ENCODE measurements around the gene NANP.

NANP gene

DNA sequence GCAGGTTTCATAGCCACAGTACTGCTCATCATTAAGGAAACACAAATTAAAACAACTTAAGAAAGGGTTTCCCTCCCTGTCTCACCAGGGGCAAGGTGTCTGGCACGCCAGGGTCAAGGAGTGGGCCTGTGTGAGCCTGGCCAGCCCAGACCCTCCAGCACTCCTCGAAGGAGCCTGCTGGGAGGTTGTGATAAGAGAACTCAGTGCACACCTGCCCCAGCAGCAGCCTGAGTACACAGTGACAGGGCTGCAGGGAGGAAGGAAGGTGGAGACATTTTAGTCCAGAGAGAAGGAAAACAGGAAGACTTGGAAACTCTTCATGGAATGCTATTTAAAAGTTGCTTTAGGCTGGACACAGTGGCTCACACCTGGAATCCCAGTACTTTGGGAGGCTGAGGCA, 52.6 kb downstream of the NANP start:
- H3K4me3 ChIP-seq (ENCODE audit: low read length), result no peak overlapping the region

DNA sequence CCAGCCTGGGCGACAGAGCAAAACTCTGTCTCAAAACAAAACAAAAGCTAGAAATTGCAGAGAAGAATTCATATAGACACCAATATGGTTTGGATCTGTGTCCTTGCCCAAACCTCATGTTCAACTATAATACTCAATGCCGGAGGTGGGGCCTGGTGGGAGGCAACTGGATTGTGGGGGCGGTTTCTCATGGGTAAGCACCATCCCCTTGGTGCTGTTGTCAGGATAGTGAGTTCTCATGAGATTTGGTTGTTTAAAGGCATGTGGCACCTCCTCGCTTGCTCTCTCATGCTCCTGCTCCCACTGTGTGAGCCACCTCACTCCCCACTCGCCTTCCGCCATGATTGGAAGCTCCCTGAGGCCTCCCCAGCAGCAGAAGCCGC, 53.7 kb downstream of the NANP start:
- no peak for TF ChIP-seq ZNF274 (IDR thresholded peaks at IDR 0.05; ENCODE audit: low read depth, low read length)
- H3K4me3 ChIP-seq (ENCODE audit: low read length), result no peak overlapping the region

More for the DNA sequence above, 52.6 kb downstream of the NANP start:
- TF ChIP-seq ZNF274 (IDR thresholded peaks at IDR 0.05; ENCODE audit: low read depth, low read length), result no peak

DNA sequence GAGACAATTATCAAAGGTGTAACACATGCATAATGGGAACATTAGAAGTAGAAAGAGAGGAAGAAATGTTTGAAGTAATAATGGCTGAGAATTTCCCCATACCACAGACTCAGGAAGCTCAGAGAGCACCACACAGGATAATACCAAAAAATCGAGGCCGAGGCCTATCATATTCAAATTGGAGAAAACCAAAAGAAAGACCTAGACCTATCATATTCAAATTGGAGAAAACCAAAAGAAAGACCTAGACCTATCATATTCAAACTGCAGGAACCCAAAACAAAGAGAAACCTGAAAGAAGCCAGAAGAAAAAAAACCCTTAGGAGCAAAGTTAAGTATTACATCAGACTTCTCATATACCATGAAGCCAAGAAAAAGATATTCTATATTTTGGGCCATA, 56.5 kb downstream of the NANP start:
- TF ChIP-seq ZNF274 (IDR thresholded peaks at IDR 0.05; ENCODE audit: low read depth, low read length), result no peak
- H3K4me3 ChIP-seq (ENCODE audit: low read length), result no peak overlapping the region

DNA sequence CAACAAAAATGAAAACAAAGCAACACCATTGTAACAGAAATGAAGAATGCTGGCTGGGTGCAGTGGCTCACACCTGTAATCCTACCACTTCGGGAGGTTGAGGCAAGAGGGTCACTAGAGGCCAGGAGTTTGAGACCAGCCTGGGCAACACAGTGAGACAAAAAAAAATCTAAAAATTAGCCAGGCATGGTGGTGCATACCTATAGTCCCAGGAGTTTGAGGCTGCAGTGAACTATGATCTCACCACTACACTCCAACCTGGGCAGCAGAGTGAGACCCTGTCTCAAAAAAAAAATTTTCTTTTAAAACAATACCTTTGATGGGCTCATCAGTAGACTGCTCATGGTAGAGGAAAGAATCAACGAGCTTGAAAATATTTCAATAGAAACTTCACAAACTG, 57.0 kb downstream of the NANP start:
- no peak for TF ChIP-seq ZNF274 (IDR thresholded peaks at IDR 0.05; ENCODE audit: low read depth, low read length)
- no peak overlapping the region for H3K4me3 ChIP-seq (ENCODE audit: low read length)

DNA sequence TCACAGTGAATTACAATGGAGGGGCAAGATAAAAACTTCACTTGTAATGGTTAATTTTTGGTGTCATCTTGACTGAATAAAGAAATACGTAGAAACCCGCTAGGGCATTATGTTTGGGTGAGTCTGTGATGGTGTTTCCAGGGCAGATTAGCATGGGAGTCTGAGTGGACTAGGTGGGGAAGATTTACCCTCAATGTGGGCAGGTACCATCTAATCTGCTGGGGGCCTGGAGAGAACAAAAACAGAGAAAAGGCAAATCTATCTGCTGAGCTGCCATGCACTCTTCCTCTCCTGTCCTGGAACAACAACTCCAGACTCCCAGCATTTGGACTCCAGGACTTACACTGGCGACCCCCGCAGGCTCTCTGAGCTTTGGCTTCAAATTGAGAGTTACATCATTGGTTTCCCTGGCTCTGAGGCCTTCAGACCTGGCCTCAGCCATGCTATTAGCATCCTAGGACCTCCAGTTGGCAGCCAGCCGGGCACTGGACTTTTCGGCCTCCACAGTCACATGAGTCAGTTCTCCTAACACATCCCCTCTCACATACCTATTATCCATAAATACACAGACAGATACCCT, 58.1 kb downstream of the NANP start:
- TF ChIP-seq ZNF274 (IDR thresholded peaks at IDR 0.05; ENCODE audit: low read depth, low read length), result no peak
- H3K4me3 ChIP-seq (ENCODE audit: low read length), result no peak overlapping the region

DNA sequence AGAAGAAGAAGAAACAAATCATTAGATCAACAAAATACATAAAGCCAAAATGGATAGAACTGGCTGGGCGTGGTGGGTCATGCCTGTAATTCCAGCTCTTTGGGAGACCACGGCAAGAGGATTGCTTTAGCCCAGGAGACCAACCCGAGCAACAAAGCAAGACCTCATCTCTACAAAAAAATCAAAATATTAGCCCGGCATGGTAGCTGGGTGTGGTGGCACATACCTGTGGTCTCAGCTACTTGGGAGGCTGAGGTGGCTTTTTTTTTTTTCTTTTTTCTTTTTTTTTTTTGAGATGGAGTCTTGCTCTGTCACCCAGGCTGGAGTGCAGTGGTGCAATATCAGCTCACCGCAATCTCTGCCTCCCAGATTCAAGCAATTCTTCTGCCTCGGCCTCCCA, 59.9 kb downstream of the NANP start:
- no peak overlapping the region for H3K4me3 ChIP-seq (ENCODE audit: low read length)
- TF ChIP-seq ZNF274 (IDR thresholded peaks at IDR 0.05; ENCODE audit: low read depth, low read length), result no peak

DNA sequence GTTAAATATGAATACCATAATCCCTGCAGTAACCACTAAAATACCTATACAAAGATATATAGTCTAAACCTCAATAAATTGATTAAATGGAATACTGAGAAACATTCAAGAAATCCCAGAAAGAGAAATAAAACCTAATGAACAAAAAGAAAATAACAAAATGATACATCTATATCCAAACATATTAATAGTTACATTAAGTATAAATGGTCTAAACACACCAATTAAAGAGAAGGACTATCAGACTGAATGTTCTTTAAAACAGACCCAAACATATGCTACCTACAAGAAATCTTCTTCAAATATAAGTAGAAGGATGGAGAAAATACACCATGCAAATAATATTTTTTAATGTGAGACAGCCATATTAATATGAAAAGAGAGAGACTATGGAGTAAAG, 60.5 kb downstream of the NANP start:
- TF ChIP-seq ZNF274 (IDR thresholded peaks at IDR 0.05; ENCODE audit: low read depth, low read length), result no peak
- H3K4me3 ChIP-seq (ENCODE audit: low read length), result no peak overlapping the region

All from GM08714 (cell line).